Measurements from ENCODE around the gene SEC23B. TPM values are rescaled to one million over a fixed set of nuclear protein-coding genes. Genes with fewer than 3 reads are reported as not detected.
"Not testable (repeated sequence)": the region's sequence is repeated elsewhere in the genome, so short reads cannot be mapped to it uniquely, and the experiment has no call there.

SEC23B gene
- total RNA-seq, 2 experiments from 2014 or later, result 88.5 to 89.3 TPM

DNA sequence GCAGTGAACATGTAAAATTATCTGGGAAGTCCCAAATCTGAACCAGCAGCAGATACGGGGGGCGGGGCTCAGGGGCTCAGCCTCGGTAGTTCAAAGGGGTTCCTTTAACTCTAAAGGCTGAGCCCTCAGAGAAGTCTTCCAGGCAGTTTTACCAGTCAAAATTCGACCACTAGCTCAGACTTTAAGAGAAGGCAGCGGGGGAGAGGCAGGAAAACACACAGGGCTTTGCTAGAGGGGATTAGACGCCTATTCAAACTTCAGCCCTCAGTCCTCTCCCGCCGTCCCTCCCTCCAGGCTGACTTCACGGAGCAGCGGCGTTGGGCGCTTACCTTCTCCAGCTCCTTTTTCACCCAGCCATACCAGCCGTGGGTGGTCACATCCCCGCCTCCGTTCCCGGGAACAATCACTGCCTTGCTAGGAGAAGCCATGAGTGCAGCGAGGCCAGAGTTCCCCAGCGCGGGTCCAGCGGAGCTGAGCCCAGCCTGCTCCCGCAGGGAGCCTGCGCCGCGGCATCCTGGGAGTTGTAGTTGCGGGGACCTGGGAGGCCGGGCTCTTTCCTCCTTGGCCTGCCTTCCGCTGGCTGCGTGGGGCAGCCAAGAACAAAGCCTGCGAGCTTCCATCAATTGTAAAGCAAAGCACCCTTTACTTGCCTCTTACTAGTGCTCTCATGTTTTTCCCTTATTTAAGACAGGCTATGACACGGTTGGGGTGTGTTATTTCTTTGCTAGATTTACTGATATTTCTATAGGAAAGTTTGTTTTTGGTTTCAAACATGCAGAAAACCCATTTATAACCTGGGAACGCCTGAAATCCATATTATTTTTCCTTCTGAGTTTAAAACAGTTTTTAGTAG lies 10.8 kb upstream of the SEC23B start, which contains the start of gene RBBP9:
RBBP9 (minus strand) TSS at position 486 of the 853 bp plus-strand sequence; CDS start at position 428, 58 bp downstream.
- Mint-ChIP-seq H3K9me3 (no peaks in the 10 kb centered on the region), H3K36me3 (ENCODE audit: low read depth) (peaks cover 5% of the 10 kb centered on the region), H3K27ac (peak within 1 kb of the TSS; percentile 90), H3K4me3 (peak within 1 kb of the TSS; percentile 99), H3K27me3 (no peaks in the 10 kb centered on the region), H3K4me1 (ENCODE audit: low read depth) (peaks cover 11% of the 10 kb centered on the region)
- ATAC-seq (peak; percentile 99), DNase-seq (peak; percentile 86)
- CTCF ChIA-PET, result interaction anchor here (0.8 to 4.1 kb wide), 6 partner anchors 10 to 594 kb away, joined by 3 to 33 read pairs (median 4); partner anchors contain the start of genes DZANK1, POLR3F and SEC23B
- POLR2A ChIA-PET, result interaction anchor here (0.6 to 4.1 kb wide), 7 partner anchors 9 to 70 kb away, joined by 3 to 43 read pairs (median 4); partner anchors contain the start of genes DZANK1, POLR3F, SEC23B and SMIM26
- TF ChIP-seq, protein P1, sequence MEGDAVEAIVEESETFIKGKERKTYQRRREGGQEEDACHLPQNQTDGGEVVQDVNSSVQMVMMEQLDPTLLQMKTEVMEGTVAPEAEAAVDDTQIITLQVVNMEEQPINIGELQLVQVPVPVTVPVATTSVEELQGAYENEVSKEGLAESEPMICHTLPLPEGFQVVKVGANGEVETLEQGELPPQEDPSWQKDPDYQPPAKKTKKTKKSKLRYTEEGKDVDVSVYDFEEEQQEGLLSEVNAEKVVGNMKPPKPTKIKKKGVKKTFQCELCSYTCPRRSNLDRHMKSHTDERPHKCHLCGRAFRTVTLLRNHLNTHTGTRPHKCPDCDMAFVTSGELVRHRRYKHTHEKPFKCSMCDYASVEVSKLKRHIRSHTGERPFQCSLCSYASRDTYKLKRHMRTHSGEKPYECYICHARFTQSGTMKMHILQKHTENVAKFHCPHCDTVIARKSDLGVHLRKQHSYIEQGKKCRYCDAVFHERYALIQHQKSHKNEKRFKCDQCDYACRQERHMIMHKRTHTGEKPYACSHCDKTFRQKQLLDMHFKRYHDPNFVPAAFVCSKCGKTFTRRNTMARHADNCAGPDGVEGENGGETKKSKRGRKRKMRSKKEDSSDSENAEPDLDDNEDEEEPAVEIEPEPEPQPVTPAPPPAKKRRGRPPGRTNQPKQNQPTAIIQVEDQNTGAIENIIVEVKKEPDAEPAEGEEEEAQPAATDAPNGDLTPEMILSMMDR (IDR thresholded peaks at IDR 0.05), result no peak
- intact Hi-C loops (cut with micrococcal nuclease), result no loop called here

GRCh38 chr20:18497603-18498002 lies 10.1 kb upstream of the SEC23B start:
- H3K27me3 Mint-ChIP-seq, result no peaks in the 10 kb centered on the region

DNA sequence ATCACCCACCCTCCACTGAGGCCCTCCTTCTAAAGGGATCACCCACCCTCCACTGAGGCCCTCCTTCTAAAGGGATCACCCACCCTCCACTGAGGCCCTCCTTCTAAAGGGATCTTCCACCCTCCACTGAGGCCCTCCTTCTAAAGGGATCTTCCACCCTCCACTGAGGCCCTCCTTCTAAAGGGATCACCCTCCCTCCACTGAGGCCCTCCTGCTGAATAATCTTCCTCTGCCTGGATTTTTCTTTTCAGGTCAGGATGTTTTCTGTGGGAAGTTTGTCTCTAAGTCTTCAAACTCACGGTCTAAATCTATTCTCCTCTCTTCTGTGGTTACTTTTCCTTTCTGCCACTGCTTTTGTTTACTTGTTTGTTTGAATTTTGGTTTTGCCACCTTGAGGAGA lies 6.1 kb upstream of the SEC23B start:
- CTCF ChIA-PET; DNase-seq; H3K4me1 Mint-ChIP-seq (ENCODE audit: low read depth); ATAC-seq; H3K9me3 Mint-ChIP-seq; H3K4me3 Mint-ChIP-seq; H3K27ac Mint-ChIP-seq; POLR2A ChIA-PET; H3K27me3 Mint-ChIP-seq; H3K36me3 Mint-ChIP-seq (ENCODE audit: low read depth): not testable (repeated sequence)
- intact Hi-C loops (cut with micrococcal nuclease), result loop anchor here (10.0 kb wide), 1 partner anchor 217 kb away; the partner anchor contains the start of gene ZNF133

More at GRCh38 chr20:18497603-18498002, 10.1 kb upstream of the SEC23B start:
- H3K27ac Mint-ChIP-seq, result peak overlapping the region; percentile 90
- ChIA-PET POLR2A (interaction anchor here (0.6 to 4.1 kb wide), 7 partner anchors 9 to 69 kb away, joined by 3 to 43 read pairs (median 4); partner anchors contain the start of genes DZANK1, POLR3F and SEC23B), CTCF (interaction anchor here (1.1 to 4.1 kb wide), 4 partner anchors 9 to 595 kb away, joined by 3 to 33 read pairs (median 4); partner anchors contain the start of genes DZANK1, POLR3F and SEC23B)
- H3K9me3 Mint-ChIP-seq, result no peaks in the 10 kb centered on the region
- no peak for ATAC-seq
- H3K36me3 Mint-ChIP-seq (ENCODE audit: low read depth), result peaks cover 5% of the 10 kb centered on the region
- H3K4me1 Mint-ChIP-seq (ENCODE audit: low read depth), result peaks cover 11% of the 10 kb centered on the region
- TF ChIP-seq, protein P1 (IDR thresholded peaks at IDR 0.05), result no peak
- DNase-seq, result no peak
- peak overlapping the region; percentile 99 for H3K4me3 Mint-ChIP-seq
- intact Hi-C loops (cut with micrococcal nuclease), result no loop called here

DNA sequence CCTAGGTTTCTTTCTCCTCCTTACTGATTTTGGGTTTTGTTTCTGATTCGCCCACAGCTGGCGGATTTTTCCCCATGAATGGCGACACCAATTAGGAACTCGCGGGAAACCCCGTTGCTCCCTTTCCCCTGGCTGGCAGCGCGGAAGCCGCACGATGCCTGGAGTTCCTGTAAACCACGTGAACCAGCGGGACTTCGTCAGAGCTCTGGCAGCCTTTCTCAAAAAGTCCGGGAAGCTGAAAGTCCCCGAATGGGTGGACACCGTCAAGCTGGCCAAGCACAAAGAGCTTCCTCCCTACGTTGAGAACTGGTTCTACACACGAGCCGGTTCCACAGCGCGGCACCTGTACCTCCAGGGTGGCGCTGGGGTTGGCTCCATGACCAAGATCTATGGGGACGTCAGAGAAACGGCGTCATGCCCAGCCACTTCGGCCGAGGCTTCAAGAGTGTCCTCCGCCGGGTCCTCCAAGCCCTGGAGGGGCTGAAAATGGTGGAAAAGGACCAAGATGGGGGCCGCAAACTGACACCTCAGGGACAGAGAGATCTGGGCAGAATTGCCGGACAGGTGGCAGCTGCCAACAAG lies 3.2 kb upstream of the SEC23B start:
- H3K4me3 Mint-ChIP-seq, result no peak overlapping the region
- peaks cover 10% of the 10 kb centered on the region for H3K36me3 Mint-ChIP-seq (ENCODE audit: low read depth)
- ATAC-seq (no peak), DNase-seq (no peak)
- peaks cover 20% of the 10 kb centered on the region for H3K4me1 Mint-ChIP-seq (ENCODE audit: low read depth)
- no peaks in the 10 kb centered on the region for H3K27me3 Mint-ChIP-seq
- TF ChIP-seq, protein P1 (IDR thresholded peaks at IDR 0.05), result no peak
- no peak overlapping the region for H3K27ac Mint-ChIP-seq
- CTCF ChIA-PET, result interaction anchor here (3.7 kb wide), 1 partner anchor 7 kb away, joined by 33 read pairs; the partner anchor contains the start of gene RBBP9
- POLR2A ChIA-PET, result interaction anchor here (4.5 kb wide), 1 partner anchor 7 kb away, joined by 43 read pairs; the partner anchor contains the start of gene RBBP9
- H3K9me3 Mint-ChIP-seq, result no peaks in the 10 kb centered on the region
- intact Hi-C loops (cut with micrococcal nuclease), result loop anchor here (5.0 to 10.0 kb wide), 3 partner anchors 63 to 220 kb away; partner anchors contain the start of genes DTD1, SMIM26 and ZNF133

DNA sequence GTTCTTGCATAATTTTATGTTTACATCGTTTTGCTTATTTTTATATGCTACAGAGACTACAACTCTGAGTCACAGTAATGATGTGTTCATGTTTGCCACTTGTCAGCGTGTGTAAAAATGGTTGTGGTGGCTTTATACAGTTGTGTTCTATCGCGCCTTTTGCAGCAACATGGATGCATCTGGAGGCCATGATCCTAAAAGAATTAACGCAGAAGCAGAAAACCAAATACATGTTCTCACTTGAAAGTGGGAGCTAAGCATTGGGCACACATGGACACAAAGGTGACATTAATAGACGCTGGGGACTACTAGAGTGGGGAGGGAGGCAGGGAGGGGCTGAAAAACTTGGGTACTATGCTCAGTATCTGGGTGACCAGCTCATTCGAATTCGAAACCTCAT lies 996 bp upstream of the SEC23B start:
- ChIA-PET POLR2A (interaction anchor here (0.6 to 4.5 kb wide), 13 partner anchors 9 to 847 kb away, joined by 3 to 43 read pairs (median 4); partner anchors contain the start of genes DZANK1, KAT14, PET117 and POLR3F), CTCF (interaction anchor here (1.3 to 3.7 kb wide), 4 partner anchors 9 to 93 kb away, joined by 3 to 33 read pairs (median 10); partner anchors contain the start of genes DZANK1, POLR3F and RBBP9)
- intact Hi-C loops (cut with micrococcal nuclease), result loop anchor here (1.0 to 10.0 kb wide), 4 partner anchors 39 to 222 kb away; partner anchors contain the start of genes DTD1, DZANK1, POLR3F and SMIM26
- H3K4me1 Mint-ChIP-seq (ENCODE audit: low read depth), result peaks cover 36% of the 10 kb centered on the region
- TF ChIP-seq, protein P1 (IDR thresholded peaks at IDR 0.05), result no peak
- no peaks in the 10 kb centered on the region for H3K27me3 Mint-ChIP-seq
- peak overlapping the region; percentile 100 for H3K27ac Mint-ChIP-seq
- H3K9me3 Mint-ChIP-seq, result no peaks in the 10 kb centered on the region
- peaks cover 31% of the 10 kb centered on the region for H3K36me3 Mint-ChIP-seq (ENCODE audit: low read depth)
- ATAC-seq (no peak), DNase-seq (peak; percentile 66)
- H3K4me3 Mint-ChIP-seq, result peak overlapping the region; percentile 97
